GM21619 (cell line): ENCODE results near the gene PAQR9.
A peak's percentile ranks its signal among the peaks of the same experiment; 100 is the strongest.

Source experiments
- ATAC-seq: cut with Tn5 transposase; IDR thresholded peaks from one replicate; pipeline ENCODE4 v1.9.1; 2021; ENCODE audit not compliant: unreplicated experiment

PAQR9 gene

DNA sequence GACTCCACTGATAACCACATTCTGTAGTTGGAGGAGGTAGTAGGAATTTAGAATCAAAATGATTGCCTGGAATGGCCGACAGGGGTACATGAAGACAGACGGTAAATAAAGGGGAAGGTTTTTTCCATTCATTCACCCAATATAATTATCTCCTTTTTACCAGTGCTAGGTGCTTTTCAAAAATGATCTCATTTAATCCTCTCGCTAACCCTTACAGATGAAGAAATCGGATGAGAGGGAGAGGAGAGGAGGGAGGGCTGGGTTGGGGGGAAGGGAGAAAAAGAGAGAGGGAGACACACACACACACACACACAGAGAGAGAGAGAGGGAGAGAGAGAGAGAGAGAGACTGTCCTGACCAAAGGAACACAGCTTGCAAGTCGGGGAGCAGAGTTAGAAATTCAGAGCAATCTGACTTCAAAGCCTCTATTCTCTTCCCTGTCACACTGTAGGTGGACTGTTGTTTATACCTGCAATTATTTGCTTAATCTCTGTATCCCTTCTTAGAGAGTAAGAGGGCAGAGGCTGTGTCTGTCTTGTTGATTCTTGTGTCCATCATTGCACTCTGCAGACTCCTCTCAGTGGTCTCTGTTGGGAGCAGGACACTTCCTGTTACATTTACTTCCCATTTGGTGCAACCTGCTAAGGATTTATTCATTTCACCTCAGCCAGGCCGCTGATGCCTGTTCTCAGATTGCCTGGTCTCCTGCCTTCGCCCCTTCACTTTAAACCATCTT, 18.7 kb upstream of the PAQR9 start:
- no peak for ATAC-seq

DNA sequence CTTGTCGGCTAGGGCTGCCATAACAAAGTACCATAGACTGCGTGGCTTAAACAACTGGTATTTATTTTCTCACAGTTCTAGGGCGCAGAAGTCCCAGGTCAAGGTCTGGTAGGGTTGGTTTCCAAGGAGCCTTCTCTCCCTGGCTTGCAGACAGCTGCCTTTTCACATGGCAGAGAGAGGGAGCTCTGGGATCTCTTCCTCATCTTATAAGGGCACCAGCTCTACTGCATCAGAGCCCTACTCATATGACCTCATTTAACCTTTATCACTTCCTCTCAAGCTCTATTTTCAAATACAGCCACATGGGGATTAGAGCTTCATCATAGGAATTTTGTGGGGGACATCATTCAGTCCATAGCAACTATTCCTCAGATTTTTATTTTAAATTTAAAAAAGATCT, 17.6 kb upstream of the PAQR9 start:
- ATAC-seq: no peak

DNA sequence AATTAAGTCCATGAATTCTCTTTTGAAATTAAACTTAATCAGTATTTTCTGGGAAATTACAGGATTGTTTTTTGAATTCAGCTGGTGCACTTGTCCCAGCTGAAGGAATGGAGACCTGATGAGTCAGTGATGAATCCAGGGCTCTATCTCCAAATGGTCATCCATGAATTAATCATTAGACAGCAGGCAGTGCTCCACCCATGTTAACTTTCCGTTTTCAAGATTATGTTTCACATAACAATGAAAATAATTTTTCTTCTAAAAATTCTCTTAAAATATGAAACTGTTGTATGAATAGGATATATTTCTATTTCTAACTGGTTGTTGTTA, 13.9 kb upstream of the PAQR9 start:
- no peak for ATAC-seq

DNA sequence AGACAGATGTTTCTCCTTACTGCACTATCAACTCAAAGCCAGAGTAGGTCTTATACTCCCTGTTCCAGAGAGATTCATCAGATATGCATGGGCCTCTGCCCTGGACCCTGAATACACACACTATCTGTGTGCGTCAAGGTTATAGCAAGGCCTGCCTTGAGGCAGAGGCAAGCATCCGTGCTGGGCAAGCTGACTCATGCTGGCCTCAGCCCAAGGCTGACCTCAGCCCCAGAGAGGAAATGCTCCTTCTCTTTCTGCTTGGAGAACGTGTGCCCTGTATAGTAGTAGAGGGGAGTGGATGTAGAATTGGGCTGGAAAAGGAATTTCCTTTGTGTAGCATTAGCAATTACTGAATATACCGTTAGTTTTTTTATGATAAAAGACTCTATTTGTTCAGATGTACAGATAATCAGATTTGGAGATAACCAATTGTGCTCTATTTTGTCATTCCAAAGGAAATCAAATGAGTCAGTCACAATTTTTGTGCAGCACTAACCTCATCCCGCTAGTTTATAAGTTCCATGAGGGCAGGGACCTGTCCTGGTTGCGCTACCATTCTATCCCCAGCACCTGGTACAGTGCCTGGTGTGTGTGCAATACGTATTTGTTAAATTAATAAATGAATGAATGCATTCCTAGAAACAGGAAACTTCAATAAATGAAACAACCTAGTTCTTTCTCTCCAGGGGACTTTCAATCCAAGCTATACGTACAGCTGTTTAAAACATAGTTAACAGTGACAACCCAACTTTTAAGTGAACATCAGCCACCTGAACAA, 13.3 kb upstream of the PAQR9 start:
- ATAC-seq: no peak

DNA sequence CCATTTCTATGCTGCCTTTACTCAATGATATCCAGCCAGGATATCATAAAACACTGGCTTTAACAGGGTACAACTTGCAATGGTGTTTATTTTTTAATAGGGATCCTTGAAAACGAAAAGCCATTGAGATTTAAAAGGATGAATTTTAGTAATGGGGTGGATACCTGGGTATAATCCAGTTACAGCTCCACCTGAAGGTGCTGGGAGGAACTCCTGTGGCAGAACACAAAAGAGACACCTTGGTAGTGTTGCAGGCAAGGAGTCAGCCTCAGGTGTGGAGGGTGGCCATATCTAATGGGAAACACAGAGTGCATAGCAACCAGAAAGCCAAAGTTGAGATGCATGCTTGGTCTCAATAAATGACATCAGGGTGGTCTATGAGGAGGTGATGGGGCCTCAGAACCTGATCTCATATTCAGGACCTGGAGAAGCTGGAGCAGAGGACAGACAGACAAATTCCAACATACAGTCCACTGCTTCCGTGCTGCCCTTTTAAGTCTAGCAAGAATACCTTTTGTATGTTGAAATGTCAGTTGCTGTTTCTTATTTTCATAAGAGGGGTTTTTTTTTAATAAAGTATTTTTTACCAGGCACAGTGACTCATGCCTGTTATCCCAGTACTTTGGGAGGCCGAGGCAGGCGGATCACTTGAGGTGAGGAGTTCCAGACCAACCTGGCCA, 12.0 kb upstream of the PAQR9 start:
- no peak for ATAC-seq

DNA sequence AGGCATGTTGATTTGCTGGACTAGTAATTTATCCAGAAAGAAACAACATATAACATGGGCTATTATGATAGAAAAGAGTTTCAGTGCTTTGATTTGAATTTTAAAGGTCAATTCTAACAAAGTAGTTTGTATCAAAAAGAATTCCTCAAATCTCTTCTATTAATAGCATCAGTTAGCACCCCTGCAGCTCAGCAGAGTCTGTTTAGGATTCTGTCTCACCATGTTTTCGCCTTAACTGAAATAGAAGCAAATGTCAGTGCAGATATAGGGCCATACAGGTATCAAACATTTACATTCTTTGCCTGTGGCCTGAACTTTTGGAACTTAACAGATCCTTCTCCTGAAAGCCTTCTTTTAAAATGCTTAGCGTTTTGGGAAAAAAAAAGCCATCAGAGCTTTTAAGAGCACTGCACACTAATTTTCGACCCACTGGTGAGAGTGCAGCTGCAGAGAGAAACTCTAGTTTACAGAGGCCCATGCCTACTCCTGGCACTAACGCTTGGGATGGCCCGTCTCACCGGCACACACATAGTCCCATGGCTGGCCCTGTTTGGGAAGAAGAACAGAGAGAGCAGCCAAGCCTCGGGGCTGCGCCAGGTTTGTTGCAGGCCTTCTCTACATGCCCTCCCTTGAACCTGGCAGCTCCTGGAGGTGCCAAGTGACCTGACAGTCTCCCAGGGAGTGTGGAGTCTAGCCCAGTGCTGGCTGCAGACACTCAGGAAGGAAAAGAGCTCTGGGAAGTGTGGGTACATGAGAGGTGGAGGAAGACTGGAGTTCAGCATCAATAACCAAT, 9.9 kb upstream of the PAQR9 start:
- ATAC-seq: no peak

DNA sequence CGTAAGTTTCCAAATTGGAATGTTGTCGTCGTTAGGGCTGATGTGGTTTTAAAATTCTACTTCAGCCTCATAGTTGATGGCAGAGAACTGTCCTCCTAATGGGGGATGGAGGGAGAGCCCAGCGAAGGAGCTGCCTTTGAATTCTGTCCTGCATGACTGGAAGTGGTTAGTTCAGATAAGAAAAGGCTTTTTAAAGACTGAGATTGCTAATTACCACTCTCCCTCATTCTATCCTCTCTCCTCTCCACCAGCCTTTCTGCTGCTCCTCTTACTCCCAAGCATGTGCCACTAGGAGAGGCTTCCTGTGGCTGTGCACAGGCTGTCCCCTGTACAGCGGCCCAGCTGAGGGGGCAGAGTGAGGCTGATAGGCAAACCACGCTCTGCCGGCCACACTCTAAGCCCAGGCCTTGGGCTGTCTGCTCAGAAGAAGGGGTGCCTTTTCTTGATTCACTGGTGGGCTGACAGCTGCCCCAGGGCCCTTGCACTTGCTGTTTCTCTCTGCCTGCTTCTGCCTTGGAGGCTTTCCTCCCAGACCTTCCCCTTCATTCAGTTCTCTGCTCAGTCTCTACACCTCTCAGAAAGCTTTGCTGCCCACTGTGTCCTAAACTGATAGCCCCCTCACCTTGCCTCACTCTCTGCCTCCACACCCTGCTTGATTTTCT, 8.7 kb upstream of the PAQR9 start:
- ATAC-seq: no peak

DNA sequence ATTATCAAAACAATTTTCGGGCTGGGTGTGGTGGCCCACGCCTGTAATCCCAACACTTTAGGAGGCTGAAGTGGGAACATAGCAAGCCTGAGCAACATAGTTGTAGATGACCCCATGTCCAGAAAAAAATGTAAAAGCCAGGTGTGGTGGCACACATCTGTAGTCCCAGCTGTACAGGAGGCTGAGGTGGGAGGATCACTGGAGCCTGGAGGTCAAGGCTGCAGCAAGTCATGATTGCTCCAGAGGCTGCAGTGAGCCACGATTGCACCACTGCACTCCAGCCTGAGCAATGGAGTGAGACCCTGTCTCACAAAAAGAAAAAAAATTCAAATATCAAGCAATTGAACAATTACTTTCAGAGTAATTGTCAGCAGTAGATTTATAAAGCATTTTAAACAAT, 8.0 kb upstream of the PAQR9 start:
- ATAC-seq: no peak

DNA sequence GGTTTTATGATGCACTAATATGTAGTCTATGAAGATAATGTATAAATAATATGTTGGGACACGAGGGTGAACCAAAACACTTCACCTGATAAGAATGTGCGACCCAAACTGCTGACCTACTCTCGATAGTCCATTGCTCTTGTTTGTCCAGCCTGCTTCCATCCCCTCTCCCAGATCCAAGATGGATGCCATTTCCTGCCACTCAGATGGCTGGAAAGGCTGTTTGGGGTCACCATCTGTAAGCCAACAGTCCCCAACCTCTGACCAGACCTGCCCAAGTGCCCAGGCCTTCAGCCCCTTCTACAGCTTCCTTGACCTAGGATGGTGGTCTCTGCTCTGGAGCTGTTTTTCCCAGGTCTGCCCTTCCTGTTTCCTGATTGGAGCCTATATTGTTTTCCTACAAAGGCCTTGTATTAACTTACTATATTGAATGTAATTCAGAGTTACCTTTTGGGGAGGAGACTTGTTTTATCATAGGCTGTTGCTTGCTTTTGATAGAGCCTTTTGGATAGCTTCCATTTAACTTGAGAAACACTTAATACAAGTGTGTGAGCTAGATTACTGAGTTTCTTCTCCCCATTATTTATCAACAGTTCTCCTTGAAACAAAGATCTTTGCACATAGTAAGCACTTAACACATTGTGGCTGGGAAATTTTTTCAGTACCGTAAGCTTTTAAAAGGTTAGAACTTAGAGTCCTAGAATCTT, 5.0 kb upstream of the PAQR9 start:
- no peak for ATAC-seq

DNA sequence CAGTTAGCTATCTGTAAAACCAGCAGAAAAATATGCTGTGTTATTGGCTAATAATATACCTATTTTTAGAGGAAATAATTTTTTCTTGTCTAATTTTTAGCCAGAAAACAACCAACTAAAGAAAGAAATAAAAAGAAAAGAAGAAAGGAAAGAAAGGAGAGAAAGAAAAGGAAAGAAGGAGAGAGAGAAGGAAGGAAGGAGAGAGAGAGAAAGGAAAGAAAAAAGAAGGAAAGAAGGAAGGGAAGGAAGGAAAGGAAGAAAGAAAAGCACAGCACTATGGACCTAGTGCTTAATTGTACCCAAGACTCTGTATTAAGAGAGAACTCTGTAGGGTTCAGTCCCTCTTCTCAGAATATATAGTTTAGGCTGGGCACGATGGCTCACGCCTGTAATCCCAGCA, 3.3 kb upstream of the PAQR9 start:
- no peak for ATAC-seq

DNA sequence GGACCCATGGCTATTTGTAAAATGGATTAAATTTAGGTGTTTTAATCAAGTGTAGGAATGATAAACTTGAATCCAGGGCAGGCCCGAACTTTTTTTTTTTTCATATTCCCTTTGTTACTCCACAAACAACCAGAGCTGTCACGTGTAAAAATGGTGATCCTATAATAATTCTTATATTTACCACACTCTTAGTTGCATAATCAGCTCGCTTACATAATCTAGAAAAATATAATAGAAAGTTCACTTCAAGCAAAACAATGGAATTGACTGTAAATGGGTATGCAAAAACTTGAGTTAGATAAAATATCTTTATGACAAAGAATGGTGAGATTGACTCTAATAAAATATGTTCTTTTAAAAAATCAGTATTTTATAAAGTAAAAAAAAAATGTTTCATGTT, 2.1 kb upstream of the PAQR9 start:
- no peak for ATAC-seq

DNA sequence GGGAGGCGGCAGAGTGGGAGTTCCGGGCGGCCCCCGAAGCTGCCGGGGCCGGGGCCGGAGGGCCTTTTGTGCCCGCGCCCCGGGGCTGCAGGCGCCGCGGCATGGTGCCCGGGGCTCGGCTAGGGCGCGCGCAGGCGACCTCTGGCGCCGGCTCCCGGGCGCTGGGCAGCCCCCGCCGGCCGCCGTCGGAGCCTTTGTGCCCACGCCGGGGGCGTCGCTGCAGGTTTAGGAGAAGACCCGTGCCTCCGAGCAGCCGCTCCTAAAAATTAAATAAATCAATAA, 299 bp downstream of the PAQR9 start:
- peak; percentile 34 for ATAC-seq

DNA sequence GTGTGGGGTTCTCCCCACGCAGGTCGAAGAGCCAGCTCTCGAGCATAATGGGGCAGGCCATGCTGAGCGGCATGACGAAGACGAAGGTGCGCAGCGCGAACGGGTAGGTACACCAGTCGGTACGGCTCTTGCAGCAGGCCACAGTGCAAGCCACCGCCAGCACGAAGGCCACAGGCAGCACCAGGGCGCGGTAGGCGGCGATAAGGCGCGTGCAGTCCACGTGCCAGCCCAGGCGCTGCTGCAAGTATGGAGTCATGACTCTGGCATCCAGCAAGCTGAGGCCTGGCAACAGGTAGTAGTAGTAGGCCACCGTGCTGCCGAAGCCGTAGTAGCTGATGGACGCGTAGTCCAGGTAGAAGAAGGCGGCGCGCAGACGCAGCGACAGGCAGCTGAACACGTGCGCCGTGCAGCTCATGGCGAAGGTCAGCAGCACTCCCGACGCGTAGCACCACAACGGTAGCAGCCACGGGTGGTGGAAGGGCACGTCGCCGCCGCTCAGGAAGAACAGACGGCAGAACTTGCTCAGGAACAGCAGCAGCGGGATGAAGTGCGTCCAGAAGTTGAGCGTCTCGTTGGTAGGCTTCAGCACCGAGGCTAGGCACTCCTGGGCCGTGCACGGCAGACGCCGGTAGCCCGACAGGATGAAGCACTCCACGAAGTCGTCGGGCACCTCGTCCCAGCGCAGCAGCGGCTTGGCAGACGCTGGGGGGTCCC, 797 bp downstream of the PAQR9 start:
- peak; percentile 13 for ATAC-seq

DNA sequence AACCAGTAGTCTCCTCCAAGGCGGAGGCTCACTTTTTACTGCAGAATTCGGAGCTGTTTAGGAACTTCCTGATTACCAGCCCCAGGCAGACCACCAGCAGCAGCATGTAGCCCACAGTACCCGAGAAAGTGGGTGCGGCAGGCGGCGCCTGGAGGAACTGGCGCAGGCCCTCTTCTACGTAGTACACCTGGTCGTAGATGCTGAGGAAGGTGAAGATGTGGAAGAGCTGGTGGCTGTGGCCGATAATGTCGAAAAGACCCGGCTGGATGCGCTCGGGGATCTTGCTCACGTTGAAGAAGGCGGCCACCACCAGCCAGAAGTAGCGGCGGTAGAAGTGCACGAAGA, 1.3 kb downstream of the PAQR9 start:
- ATAC-seq: no peak

DNA sequence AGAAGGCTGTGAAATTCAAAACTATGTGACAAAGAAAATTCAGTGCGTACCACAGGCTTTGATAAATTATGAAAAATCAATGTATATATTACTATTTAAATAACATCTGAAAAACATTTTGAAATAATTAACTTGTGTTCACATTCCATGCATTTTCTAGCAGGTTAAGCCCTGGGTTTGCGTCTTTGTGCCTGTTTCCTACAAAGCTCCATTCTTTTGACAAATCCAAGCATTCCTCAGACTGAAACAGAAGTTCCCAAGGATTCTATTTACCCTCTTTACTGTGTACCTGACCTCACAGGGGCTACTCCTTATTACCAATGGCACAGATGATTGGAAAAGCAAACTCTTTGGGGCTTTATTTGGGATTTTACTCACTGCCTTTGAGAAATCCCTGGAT, 1.9 kb downstream of the PAQR9 start:
- ATAC-seq: no peak

DNA sequence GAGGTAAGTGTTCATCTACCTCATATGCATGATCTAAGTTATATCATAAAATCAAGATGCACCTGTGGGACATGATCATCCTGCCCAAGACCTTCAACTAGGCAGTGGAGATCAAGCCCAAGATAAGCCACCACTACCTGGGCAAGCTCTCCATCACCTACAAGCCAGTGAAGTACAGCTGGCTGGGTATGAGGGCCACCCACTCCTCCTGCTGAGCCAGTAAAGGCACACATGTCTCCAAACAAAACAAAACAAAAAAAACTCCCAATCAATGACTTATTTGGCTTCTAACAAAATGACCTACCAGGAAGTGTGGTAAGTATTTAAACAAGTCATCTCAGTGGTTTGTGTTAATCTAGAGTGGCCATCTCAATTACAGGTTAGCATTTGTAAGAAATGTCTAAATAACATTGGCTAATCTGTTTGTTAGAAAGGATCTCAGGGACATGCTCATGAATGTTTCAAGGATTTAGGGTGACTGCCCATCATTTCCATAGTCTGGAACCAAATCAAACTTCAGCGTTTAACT, 3.1 kb downstream of the PAQR9 start:
- ATAC-seq: no peak

DNA sequence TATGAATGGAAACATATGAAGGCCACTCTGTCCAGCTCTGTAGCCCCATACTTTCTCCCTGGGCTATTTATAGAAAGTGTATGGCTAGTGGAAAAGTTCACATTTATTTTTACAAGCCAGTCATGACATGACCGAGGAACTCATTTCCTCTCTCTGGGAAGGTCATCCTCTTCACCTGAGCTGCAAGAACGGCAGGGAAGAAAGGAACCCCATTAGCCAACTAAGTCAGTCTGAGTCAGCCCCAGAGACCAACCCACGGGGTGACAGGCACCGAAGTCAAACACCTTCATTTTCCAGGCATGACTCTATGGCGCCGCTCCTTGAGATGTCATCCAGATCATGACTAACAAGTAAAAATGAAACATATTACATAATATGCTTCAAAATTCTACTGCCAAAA, 4.8 kb downstream of the PAQR9 start:
- no peak for ATAC-seq

DNA sequence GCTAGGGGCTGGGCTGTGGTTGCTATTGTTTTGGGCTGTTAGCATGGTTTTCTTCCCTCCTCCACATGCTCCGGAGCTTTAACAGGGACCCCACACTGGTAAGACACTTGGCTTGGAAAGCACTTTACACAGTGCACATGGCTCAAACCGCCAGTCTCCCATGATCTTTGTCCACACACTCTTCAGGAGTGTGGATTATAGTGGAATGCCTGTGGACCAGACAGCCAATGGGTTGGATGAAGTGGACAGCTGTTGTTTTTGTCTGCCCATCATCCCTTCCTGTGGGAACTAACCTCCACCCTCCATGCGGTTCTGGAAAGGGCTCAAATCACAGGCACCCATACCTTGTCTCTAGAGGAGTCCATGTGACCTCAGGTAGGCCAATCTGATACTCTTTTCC, 10.0 kb downstream of the PAQR9 start:
- ATAC-seq: no peak

DNA sequence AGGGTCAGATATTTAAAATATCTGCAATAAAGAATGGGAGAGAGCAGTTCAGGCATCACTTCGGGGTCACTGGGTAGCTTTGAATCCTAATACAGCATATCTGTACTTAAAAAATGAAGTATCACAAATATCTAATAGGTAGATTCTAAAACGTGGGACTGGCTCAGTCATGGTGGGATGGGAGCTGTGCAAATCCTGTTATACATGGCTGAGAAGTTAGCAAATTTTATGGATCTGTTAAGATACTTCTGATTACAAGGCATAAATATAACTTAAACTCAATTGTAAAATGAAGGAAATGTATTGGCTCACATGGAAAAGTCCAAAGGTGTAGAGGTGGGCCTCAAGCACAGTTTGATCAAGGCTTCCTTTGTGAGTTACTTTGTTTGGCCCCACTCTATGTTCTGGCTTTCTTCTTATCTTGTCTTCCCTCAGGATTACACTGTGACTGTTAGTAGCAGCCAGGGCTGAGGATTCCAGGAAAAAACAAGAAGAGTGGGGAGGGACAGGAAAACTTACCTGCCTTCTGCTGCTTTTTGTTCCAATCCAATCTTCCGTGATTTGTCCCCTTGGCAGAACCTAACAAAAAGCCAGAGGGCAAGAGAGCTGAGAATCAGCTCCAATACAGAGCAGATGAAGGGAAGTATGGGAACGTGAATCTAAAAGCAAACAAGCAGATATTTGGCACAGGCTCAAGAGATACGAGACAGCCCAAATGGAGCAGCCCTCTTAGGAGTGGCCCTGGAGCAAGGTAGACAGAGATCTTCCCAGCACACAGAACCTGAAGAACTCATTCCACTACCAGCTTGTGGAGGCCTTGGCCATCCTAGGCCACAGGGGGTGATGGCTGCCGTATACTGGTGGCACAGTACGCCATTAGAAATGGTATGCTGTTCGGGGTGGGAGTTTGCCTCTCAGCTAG, 10.9 kb downstream of the PAQR9 start:
- ATAC-seq: no peak
